ENCODE results near the gene RGS6.

RGS6 gene

GRCh38 chr14:72060460-72060859, 128.2 kb downstream of the RGS6 start:
- DNase-seq (ENCODE audit: extremely low read depth, insufficient read length): no peak
- no peaks in the 10 kb centered on the region for H3K36me3 ChIP-seq (ENCODE audit: control insufficient read depth, insufficient read depth, low read length)
- no peak overlapping the region for H3K4me3 ChIP-seq (replicated peaks; ENCODE audit: low read depth, low read length)
- no peaks in the 10 kb centered on the region for H3K27me3 ChIP-seq (replicated peaks; ENCODE audit: control insufficient read depth, insufficient read depth, low read length)
- TF ChIP-seq CTCF (IDR thresholded peaks at IDR 0.05; ENCODE audit: insufficient read depth, low read length, poor library complexity, severe bottlenecking): no peak

- no peak overlapping the region for H3K4me3 ChIP-seq (replicated peaks; ENCODE audit: low read depth, low read length)
- DNase-seq (ENCODE audit: extremely low read depth, insufficient read length): no peak
- no peaks in the 10 kb centered on the region for H3K27me3 ChIP-seq (replicated peaks; ENCODE audit: control insufficient read depth, insufficient read depth, low read length)
- no peak for TF ChIP-seq CTCF (IDR thresholded peaks at IDR 0.05; ENCODE audit: insufficient read depth, low read length, poor library complexity, severe bottlenecking)
- H3K36me3 ChIP-seq (ENCODE audit: control insufficient read depth, insufficient read depth, low read length): no peaks in the 10 kb centered on the region
Measured at GRCh38 chr14:72060917-72061316, 128.7 kb downstream of the RGS6 start.

- no peak for DNase-seq (ENCODE audit: extremely low read depth, insufficient read length)
- Histone ChIP-seq H3K4me3 (replicated peaks; ENCODE audit: low read depth, low read length) (no peak overlapping the region), H3K36me3 (ENCODE audit: control insufficient read depth, insufficient read depth, low read length) (no peaks in the 10 kb centered on the region), H3K27me3 (replicated peaks; ENCODE audit: control insufficient read depth, insufficient read depth, low read length) (no peaks in the 10 kb centered on the region)
- no peak for TF ChIP-seq CTCF (IDR thresholded peaks at IDR 0.05; ENCODE audit: insufficient read depth, low read length, poor library complexity, severe bottlenecking)
Measured at GRCh38 chr14:72061718-72062117, 129.5 kb downstream of the RGS6 start.

- no peaks in the 10 kb centered on the region for H3K36me3 ChIP-seq (ENCODE audit: control insufficient read depth, insufficient read depth, low read length)
- TF ChIP-seq CTCF (IDR thresholded peaks at IDR 0.05; ENCODE audit: insufficient read depth, low read length, poor library complexity, severe bottlenecking): no peak
Measured at GRCh38 chr14:72063761-72064282, 131.6 kb downstream of the RGS6 start.

GRCh38 chr14:72064501-72064900, 132.3 kb downstream of the RGS6 start:
- TF ChIP-seq CTCF (IDR thresholded peaks at IDR 0.05; ENCODE audit: insufficient read depth, low read length, poor library complexity, severe bottlenecking): no peak
- H3K36me3 ChIP-seq (ENCODE audit: control insufficient read depth, insufficient read depth, low read length): no peaks in the 10 kb centered on the region
- H3K4me3 ChIP-seq (replicated peaks; ENCODE audit: low read depth, low read length): no peak overlapping the region
- DNase-seq (ENCODE audit: extremely low read depth, insufficient read length): no peak
- H3K27me3 ChIP-seq (replicated peaks; ENCODE audit: control insufficient read depth, insufficient read depth, low read length): no peaks in the 10 kb centered on the region

More at GRCh38 chr14:72063761-72064282, 131.6 kb downstream of the RGS6 start:
- no peak for DNase-seq (ENCODE audit: extremely low read depth, insufficient read length)
- no peak overlapping the region for H3K4me3 ChIP-seq (replicated peaks; ENCODE audit: low read depth, low read length)
- H3K27me3 ChIP-seq (replicated peaks; ENCODE audit: control insufficient read depth, insufficient read depth, low read length): no peaks in the 10 kb centered on the region

- DNase-seq (ENCODE audit: extremely low read depth, insufficient read length): no peak
- Histone ChIP-seq H3K27me3 (replicated peaks; ENCODE audit: control insufficient read depth, insufficient read depth, low read length) (no peaks in the 10 kb centered on the region), H3K4me3 (replicated peaks; ENCODE audit: low read depth, low read length) (no peak overlapping the region), H3K36me3 (ENCODE audit: control insufficient read depth, insufficient read depth, low read length) (no peaks in the 10 kb centered on the region)
- TF ChIP-seq CTCF (IDR thresholded peaks at IDR 0.05; ENCODE audit: insufficient read depth, low read length, poor library complexity, severe bottlenecking): no peak
Measured at GRCh38 chr14:72070458-72070857, 138.2 kb downstream of the RGS6 start.
